Measurements from ENCODE around the gene NRG3. TPM values are rescaled to one million over a fixed set of nuclear protein-coding genes. Genes with fewer than 3 reads are reported as not detected.

Gene NRG3
- total RNA-seq, 2 donors from 2014 or later = 1.7 to 2.3 TPM

GRCh38 chr10:82815680-82816079 is 940.7 kb downstream of the NRG3 start:
- no peaks in the 10 kb centered on the region for H3K27me3 ChIP-seq (ENCODE audit: control insufficient read depth, insufficient read depth, low read length, poor library complexity, severe bottlenecking)
- WGBS, 2 experiments (ENCODE audit: insufficient coverage in 1 of 2, insufficient read length in 1 of 2) = 92% methylated on average over 7 of the region's 7 CpGs; no CpG with 5 or more reads in 1 of the 2 experiments
- Mint-ChIP-seq H3K4me3 (no peak overlapping the region), H3K27me3 (ENCODE audit: insufficient read depth) (no peaks in the 10 kb centered on the region), H3K27ac (no peak overlapping the region), H3K9me3 (peaks cover 4% of the 10 kb centered on the region), H3K36me3 (ENCODE audit: low read depth) (no peaks in the 10 kb centered on the region), H3K4me1 (peaks cover 1% of the 10 kb centered on the region)
- H3K4me3 ChIP-seq (ENCODE audit: low read length) = no peak overlapping the region
- H3K9me3 ChIP-seq (ENCODE audit: control insufficient read depth, low read length) = peaks cover 15% of the 10 kb centered on the region
- TF ChIP-seq, protein P1, sequence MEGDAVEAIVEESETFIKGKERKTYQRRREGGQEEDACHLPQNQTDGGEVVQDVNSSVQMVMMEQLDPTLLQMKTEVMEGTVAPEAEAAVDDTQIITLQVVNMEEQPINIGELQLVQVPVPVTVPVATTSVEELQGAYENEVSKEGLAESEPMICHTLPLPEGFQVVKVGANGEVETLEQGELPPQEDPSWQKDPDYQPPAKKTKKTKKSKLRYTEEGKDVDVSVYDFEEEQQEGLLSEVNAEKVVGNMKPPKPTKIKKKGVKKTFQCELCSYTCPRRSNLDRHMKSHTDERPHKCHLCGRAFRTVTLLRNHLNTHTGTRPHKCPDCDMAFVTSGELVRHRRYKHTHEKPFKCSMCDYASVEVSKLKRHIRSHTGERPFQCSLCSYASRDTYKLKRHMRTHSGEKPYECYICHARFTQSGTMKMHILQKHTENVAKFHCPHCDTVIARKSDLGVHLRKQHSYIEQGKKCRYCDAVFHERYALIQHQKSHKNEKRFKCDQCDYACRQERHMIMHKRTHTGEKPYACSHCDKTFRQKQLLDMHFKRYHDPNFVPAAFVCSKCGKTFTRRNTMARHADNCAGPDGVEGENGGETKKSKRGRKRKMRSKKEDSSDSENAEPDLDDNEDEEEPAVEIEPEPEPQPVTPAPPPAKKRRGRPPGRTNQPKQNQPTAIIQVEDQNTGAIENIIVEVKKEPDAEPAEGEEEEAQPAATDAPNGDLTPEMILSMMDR (conservative IDR thresholded peaks at IDR 0.05) = no peak
- DNase-seq = no peak
- no peaks in the 10 kb centered on the region for H3K4me1 ChIP-seq (ENCODE audit: control insufficient read depth, insufficient read depth, low read length)
- no peak overlapping the region for H3K27ac ChIP-seq (ENCODE audit: low read depth, low read length)
- no peak overlapping the region for H3K9ac ChIP-seq (ENCODE audit: extremely low read depth, low read length, poor library complexity, severe bottlenecking)
- H3K36me3 ChIP-seq (ENCODE audit: control insufficient read depth, insufficient read depth, low read length) = no peaks in the 10 kb centered on the region

DNA sequence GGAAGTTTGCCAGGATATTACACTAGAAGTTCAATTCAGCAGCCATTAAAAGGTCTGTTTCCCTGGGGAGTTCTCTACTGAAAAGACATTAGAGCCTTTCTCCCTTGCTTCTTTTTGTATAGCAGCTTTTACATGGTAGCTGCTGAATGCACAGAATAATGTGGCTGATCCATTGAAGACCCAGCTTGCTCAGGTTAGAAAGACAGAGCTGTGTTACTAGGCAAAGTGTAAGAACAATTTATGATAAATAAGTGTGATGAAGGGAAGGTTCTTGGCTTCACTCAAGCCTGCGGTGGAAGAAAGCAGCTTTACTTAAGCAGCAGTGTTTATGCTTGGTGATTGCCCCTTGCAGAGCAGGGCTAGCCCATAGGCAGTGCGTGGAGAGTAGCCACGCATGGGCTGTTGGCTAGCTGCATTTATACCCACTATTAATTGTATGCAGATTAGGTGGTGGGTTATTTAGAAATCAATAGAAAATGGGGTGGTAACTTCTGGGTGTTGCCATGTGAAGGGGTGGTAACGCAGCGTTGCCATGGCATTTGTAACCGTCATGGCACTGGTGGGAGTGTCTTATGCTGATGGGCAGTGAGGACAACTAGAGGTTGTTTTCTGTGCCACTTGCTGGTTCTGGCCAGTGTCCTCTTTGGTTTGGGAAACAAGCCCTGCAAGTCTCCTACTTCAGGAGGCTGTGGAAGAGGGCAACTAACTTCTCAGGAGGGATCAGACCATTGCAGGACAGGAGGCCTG is 942.9 kb downstream of the NRG3 start:
- no peak overlapping the region for H3K27ac Mint-ChIP-seq
- H3K27ac ChIP-seq (ENCODE audit: low read depth, low read length) = no peak overlapping the region
- H3K9me3 Mint-ChIP-seq = peaks cover 4% of the 10 kb centered on the region
- DNase-seq = no peak
- peaks cover 15% of the 10 kb centered on the region for H3K9me3 ChIP-seq (ENCODE audit: control insufficient read depth, low read length)
- H3K4me3 Mint-ChIP-seq = no peak overlapping the region
- H3K27me3 Mint-ChIP-seq (ENCODE audit: insufficient read depth) = peaks cover 2% of the 10 kb centered on the region
- peaks cover 7% of the 10 kb centered on the region for H3K4me1 Mint-ChIP-seq
- no peaks in the 10 kb centered on the region for H3K36me3 ChIP-seq (ENCODE audit: control insufficient read depth, insufficient read depth, low read length)
- H3K9ac ChIP-seq (ENCODE audit: extremely low read depth, low read length, poor library complexity, severe bottlenecking) = no peak overlapping the region
- WGBS, 2 experiments (ENCODE audit: insufficient coverage in 1 of 2, insufficient read length in 1 of 2) = 95 to 100% methylated on average over 4 to 6 of the region's 6 CpGs
- no peaks in the 10 kb centered on the region for H3K36me3 Mint-ChIP-seq (ENCODE audit: low read depth)
- TF ChIP-seq, protein P1 (conservative IDR thresholded peaks at IDR 0.05) = no peak
- no peaks in the 10 kb centered on the region for H3K27me3 ChIP-seq (ENCODE audit: control insufficient read depth, insufficient read depth, low read length, poor library complexity, severe bottlenecking)
- peaks cover 5% of the 10 kb centered on the region for H3K4me1 ChIP-seq (ENCODE audit: control insufficient read depth, insufficient read depth, low read length)
- H3K4me3 ChIP-seq (ENCODE audit: low read length) = no peak overlapping the region

DNA sequence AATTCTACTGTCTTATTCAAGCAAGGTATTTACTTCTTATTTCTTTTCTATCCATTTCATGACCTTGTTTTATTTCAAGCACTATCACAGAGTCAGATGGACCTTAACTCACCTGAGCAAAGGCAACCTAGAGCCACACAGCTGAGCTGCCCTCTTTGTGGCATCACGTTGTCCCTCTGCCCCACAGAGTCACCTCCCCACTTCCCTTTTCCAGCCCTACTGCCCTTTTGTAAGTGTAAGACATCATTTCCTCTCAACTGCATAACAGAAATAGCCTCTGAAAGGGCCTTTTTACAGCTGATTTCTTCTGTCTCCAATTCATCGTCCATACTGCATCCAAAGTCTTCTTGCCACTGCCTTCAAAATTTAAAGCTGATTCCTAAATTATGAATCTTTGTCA is 946.0 kb downstream of the NRG3 start:
- no peak overlapping the region for H3K4me3 ChIP-seq (ENCODE audit: low read length)
- H3K36me3 ChIP-seq (ENCODE audit: control insufficient read depth, insufficient read depth, low read length) = no peaks in the 10 kb centered on the region

More for the DNA sequence above, 946.0 kb downstream of the NRG3 start:
- Mint-ChIP-seq H3K27me3 (ENCODE audit: insufficient read depth) (peaks cover 2% of the 10 kb centered on the region), H3K9me3 (peaks cover 6% of the 10 kb centered on the region), H3K4me3 (no peak overlapping the region), H3K36me3 (ENCODE audit: low read depth) (no peaks in the 10 kb centered on the region), H3K4me1 (peaks cover 15% of the 10 kb centered on the region), H3K27ac (no peak overlapping the region)
- H3K9ac ChIP-seq (ENCODE audit: extremely low read depth, low read length, poor library complexity, severe bottlenecking) = no peak overlapping the region
- H3K9me3 ChIP-seq (ENCODE audit: control insufficient read depth, low read length) = peaks cover 11% of the 10 kb centered on the region
- no peaks in the 10 kb centered on the region for H3K27me3 ChIP-seq (ENCODE audit: control insufficient read depth, insufficient read depth, low read length, poor library complexity, severe bottlenecking)
- WGBS, 2 experiments (ENCODE audit: insufficient coverage in 1 of 2, insufficient read length in 1 of 2) = 90 to 93% methylated on average over 2 of the region's 2 CpGs
- no peak for DNase-seq
- no peak overlapping the region for H3K27ac ChIP-seq (ENCODE audit: low read depth, low read length)
- TF ChIP-seq, protein P1 (conservative IDR thresholded peaks at IDR 0.05) = no peak
- H3K4me1 ChIP-seq (ENCODE audit: control insufficient read depth, insufficient read depth, low read length) = peaks cover 12% of the 10 kb centered on the region

All from endodermal cell (in vitro differentiated cells).